Liver (tissue), 9 donors: ENCODE data around the gene DNAI1. TPM values are rescaled to one million over a fixed set of nuclear protein-coding genes. Genes with fewer than 3 reads are reported as not detected.

ENCODE experiments used
- DNase-seq: peaks from one replicate; pipeline ENCODE4 v3.0.0-alpha.2; 2017; ENCODE audit warnings: low spot score
- H3K27ac ChIP-seq, 2 donors: one replicate each; pipeline ENCODE4 v1.7.0; 2013; ENCODE audit warnings: inconsistent platforms in 2 of 2, low read length in 2 of 2, control low read depth in 1 of 2, low read depth in 1 of 2, mild to moderate bottlenecking in 1 of 2
- H3K27me3 ChIP-seq, 4 donors: one replicate each; pipeline versions ENCODE4 v1.6.1 to v1.7.0; 2013; ENCODE audit warnings: low read length in 3 of 4, inconsistent platforms in 1 of 4, mild to moderate bottlenecking in 1 of 4, moderate library complexity in 1 of 4; ENCODE audit not compliant: control insufficient read depth in 4 of 4, insufficient read depth in 4 of 4
- H3K36me3 ChIP-seq, 4 donors: one replicate each; pipeline versions ENCODE4 v1.6.1 to v1.7.0; 2013; ENCODE audit warnings: low read length in 3 of 4, mild to moderate bottlenecking in 3 of 4, low read depth in 1 of 4, moderate library complexity in 1 of 4; ENCODE audit not compliant: control insufficient read depth in 4 of 4, insufficient read depth in 3 of 4
- H3K4me1 ChIP-seq, 4 donors: one replicate each; pipeline versions ENCODE4 v1.6.1 to v1.7.0; 2013; ENCODE audit warnings: low read length in 3 of 4, mild to moderate bottlenecking in 3 of 4, moderate library complexity in 1 of 4; ENCODE audit not compliant: control insufficient read depth in 4 of 4, insufficient read depth in 4 of 4
- H3K4me3 ChIP-seq, 3 donors: one replicate each; pipeline versions ENCODE4 v1.6.1 to v1.7.0; 2013; ENCODE audit warnings: low read length in 3 of 3, control low read depth in 1 of 3, low read depth in 1 of 3, mild to moderate bottlenecking in 1 of 3
- H3K9ac ChIP-seq, 2 donors: one replicate each; pipeline ENCODE4 v1.7.0; 2013; ENCODE audit warnings: low read length in 2 of 2, mild to moderate bottlenecking in 2 of 2, moderate library complexity in 2 of 2, control low read depth in 1 of 2, low read depth in 1 of 2
- H3K9me3 ChIP-seq, 4 donors: one replicate each; pipeline versions ENCODE4 v1.6.1 to v1.7.0; 2013; ENCODE audit warnings: low read length in 3 of 4; ENCODE audit not compliant: control insufficient read depth in 4 of 4
- EGR1 ChIP-seq, 2 donors: IDR thresholded peaks; 2 replicates each; pipeline ENCODE4 v1.6.1; 2016 to 2018; ENCODE audit warnings: antibody characterized with exemption in 2 of 2, low read depth in 2 of 2
- FOXA1 ChIP-seq: IDR thresholded peaks from 2 replicates; pipeline ENCODE4 v1.6.1; 2016; ENCODE audit warnings: antibody characterized with exemption
- FOXA2 ChIP-seq: IDR thresholded peaks from 2 replicates; pipeline ENCODE4 v1.6.1; 2016; ENCODE audit warnings: antibody characterized with exemption
- GABPA ChIP-seq, 2 donors: IDR thresholded peaks in 1 of 2; conservative IDR thresholded peaks in 1 of 2; 2 replicates each; pipeline ENCODE4 v1.6.1; 2016; ENCODE audit warnings: antibody characterized with exemption in 2 of 2, mild to moderate bottlenecking in 1 of 2, moderate library complexity in 1 of 2
- HNF4G ChIP-seq: IDR thresholded peaks from 2 replicates; pipeline ENCODE4 v1.6.1; 2016; ENCODE audit warnings: antibody characterized with exemption
- JUND ChIP-seq, 2 donors: IDR thresholded peaks; 2 replicates each; pipeline ENCODE4 v1.6.1; 2016; ENCODE audit warnings: antibody characterized with exemption in 2 of 2
- NR2F2 ChIP-seq: IDR thresholded peaks from 2 replicates; pipeline ENCODE4 v1.6.1; 2016; ENCODE audit warnings: antibody characterized with exemption
- RAD21 ChIP-seq, 2 donors: IDR thresholded peaks; 2 replicates each; pipeline ENCODE4 v1.6.1; 2016; ENCODE audit warnings: antibody characterized with exemption in 2 of 2, mild to moderate bottlenecking in 2 of 2
- RXRA ChIP-seq, 2 donors: IDR thresholded peaks; 2 replicates each; pipeline ENCODE4 v1.6.1; 2017 to 2018; ENCODE audit warnings: antibody characterized with exemption in 2 of 2, mild to moderate bottlenecking in 1 of 2
- SP1 ChIP-seq: IDR thresholded peaks from 2 replicates; pipeline ENCODE4 v1.6.1; 2018; ENCODE audit warnings: antibody characterized with exemption, mild to moderate bottlenecking
- YY1 ChIP-seq: IDR thresholded peaks from 2 replicates; pipeline ENCODE4 v1.6.1; 2016; ENCODE audit warnings: antibody characterized with exemption, mild to moderate bottlenecking
- WGBS: extraction: QIAGEN DNeasy Blood & Tissue Kit; methylation state at CpG from one replicate; pipeline ENCODE4 v1.1.7; 2013; 5-methylcytosine and 5-hydroxymethylcytosine counted together
- polyA plus RNA-seq, 2 donors: library from polyadenylated mRNA; stranded (reverse) in 1 of 2; unstranded in 1 of 2; fragments of 200-250 nt in 1 of 2; fragments of >200 nt in 1 of 2; fragmentation: Nextera tagmentation in 1 of 2; extraction: Ambion mirVana in 1 of 2; gene quantifications; one replicate each; pipeline versions ENCODE4 v1.2.1 to v1.2.3, GENCODE V29; 2013 to 2015
- total RNA-seq, 2 donors: library from RNA; depleted of rRNA; stranded (reverse); fragments of >200 nt; gene quantifications; one replicate each; pipeline ENCODE4 v1.2.3, GENCODE V29; 2014
- TF ChIP-seq, protein P1 (sequence below): fragments of 150-350 bp; IDR thresholded peaks from 2 replicates; pipeline ENCODE4 v1.5.1; 2017; ENCODE audit warnings: improper control_type of control experiment, low read depth, low read length; ENCODE audit not compliant: missing input control
- TF ChIP-seq, protein P2 (sequence below): IDR thresholded peaks from 2 replicates; pipeline ENCODE4 v1.6.1; 2016; ENCODE audit warnings: antibody characterized with exemption
- TF ChIP-seq, protein P3 (sequence below): IDR thresholded peaks from 2 replicates; pipeline ENCODE4 v1.6.1; 2016; ENCODE audit warnings: antibody characterized with exemption
- TF ChIP-seq, protein P4 (sequence below): IDR thresholded peaks from 2 replicates; pipeline ENCODE4 v1.6.1; 2016; ENCODE audit warnings: antibody characterized with exemption, mild to moderate bottlenecking
- donor health status: healthy.
- donor health status: healthy.
- donor health status: healthy.
- donor health status: healthy.
- donor health status: healthy.

DNAI1 gene
- total and polyA plus RNA-seq, 4 donors: not detected

DNA sequence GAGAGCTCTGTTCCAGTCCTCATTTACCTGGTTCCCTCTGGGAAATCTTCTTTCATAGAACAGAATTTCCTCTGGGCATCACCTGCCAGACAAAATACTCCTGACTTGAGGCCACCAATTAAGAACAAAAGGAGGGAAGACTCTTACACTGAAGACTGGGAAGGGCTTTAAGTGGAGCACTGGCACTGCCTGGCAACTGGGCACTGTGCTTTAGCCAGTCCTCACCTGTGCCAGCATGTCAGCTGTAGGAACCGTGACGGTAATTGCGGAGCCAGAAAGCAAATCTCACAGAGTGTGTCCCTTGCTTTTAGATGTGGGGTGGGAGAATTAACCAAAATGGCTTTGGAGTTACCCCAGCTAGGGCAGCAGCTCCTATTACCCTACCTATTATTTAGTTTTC is 40.9 kb upstream of the DNAI1 start:
- 97% methylated on average over 3 of the region's 3 CpGs for WGBS
- H3K9me3 ChIP-seq: no peaks in the 10 kb centered on the region
- TF ChIP-seq NR2F2 (no peak), FOXA1 (no peak), JUND (IDR thresholded peaks at IDR 0.05) (no peak), RAD21 (IDR thresholded peaks at IDR 0.05) (no peak), RXRA (IDR thresholded peaks at IDR 0.05) (no peak), YY1 (no peak), SP1 (no peak)
- TF ChIP-seq, protein P1, sequence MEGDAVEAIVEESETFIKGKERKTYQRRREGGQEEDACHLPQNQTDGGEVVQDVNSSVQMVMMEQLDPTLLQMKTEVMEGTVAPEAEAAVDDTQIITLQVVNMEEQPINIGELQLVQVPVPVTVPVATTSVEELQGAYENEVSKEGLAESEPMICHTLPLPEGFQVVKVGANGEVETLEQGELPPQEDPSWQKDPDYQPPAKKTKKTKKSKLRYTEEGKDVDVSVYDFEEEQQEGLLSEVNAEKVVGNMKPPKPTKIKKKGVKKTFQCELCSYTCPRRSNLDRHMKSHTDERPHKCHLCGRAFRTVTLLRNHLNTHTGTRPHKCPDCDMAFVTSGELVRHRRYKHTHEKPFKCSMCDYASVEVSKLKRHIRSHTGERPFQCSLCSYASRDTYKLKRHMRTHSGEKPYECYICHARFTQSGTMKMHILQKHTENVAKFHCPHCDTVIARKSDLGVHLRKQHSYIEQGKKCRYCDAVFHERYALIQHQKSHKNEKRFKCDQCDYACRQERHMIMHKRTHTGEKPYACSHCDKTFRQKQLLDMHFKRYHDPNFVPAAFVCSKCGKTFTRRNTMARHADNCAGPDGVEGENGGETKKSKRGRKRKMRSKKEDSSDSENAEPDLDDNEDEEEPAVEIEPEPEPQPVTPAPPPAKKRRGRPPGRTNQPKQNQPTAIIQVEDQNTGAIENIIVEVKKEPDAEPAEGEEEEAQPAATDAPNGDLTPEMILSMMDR: no peak
- TF ChIP-seq, protein P2, sequence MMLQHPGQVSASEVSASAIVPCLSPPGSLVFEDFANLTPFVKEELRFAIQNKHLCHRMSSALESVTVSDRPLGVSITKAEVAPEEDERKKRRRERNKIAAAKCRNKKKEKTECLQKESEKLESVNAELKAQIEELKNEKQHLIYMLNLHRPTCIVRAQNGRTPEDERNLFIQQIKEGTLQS: no peak
- no peak for DNase-seq
- no peak overlapping the region for H3K4me3 ChIP-seq
- no peak overlapping the region for H3K9ac ChIP-seq
- H3K36me3 ChIP-seq: no peaks in the 10 kb centered on the region
- no peaks in the 10 kb centered on the region for H3K27me3 ChIP-seq
- no peak overlapping the region for H3K27ac ChIP-seq
- no peaks in the 10 kb centered on the region for H3K4me1 ChIP-seq

DNA sequence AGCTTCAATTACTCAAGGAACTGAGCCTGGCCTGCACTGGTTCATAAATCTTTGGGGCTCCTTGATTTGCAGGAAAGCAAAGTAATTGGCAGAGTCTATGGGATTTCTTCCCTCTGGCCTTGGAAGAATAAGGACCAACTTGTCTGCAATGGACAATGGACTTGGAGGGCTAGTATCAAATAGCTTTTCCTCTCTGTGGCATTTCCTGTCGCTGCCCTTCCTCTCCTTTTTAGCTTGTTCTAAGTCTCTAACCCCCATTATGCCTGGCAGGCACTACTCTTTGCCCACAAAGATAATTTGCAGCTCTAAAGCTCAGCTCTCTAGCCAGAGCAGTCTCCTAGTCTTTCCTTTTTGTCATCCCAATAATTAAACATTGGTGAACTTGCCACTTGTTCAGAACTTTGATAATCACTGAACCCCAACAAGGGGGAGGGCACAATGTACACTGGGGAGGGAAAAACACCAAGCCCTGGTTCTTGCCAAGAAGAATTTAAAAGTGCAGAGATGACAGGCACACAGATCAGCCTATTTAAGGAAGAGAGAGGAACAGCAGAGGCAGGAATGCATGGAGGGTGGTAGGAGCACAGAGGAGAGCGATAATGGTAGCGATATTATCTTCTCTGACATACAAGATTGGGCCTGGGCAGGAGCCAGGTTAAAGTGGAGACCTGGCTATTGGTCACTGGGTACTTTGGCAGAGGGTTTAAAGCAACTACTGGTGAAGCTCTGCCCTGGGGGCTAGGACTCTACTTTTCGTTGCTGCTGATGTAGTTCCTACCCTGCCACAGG is 38.7 kb upstream of the DNAI1 start:
- no peaks in the 10 kb centered on the region for H3K9me3 ChIP-seq
- DNase-seq: no peak
- WGBS: 95% methylated on average over 4 of the region's 4 CpGs
- no peaks in the 10 kb centered on the region for H3K36me3 ChIP-seq
- no peak overlapping the region for H3K4me3 ChIP-seq
- TF ChIP-seq, protein P3, sequence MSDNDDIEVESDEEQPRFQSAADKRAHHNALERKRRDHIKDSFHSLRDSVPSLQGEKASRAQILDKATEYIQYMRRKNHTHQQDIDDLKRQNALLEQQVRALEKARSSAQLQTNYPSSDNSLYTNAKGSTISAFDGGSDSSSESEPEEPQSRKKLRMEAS: no peak
- TF ChIP-seq RAD21 (IDR thresholded peaks at IDR 0.05) (no peak), EGR1 (IDR thresholded peaks at IDR 0.05; ENCODE audit: low read depth in 2 of 2) (no peak), FOXA2 (no peak), JUND (IDR thresholded peaks at IDR 0.05) (no peak)
- TF ChIP-seq, protein P1: no peak
- no peaks in the 10 kb centered on the region for H3K4me1 ChIP-seq
- H3K27me3 ChIP-seq: no peaks in the 10 kb centered on the region
- H3K27ac ChIP-seq: no peak overlapping the region
- no peak overlapping the region for H3K9ac ChIP-seq

DNA sequence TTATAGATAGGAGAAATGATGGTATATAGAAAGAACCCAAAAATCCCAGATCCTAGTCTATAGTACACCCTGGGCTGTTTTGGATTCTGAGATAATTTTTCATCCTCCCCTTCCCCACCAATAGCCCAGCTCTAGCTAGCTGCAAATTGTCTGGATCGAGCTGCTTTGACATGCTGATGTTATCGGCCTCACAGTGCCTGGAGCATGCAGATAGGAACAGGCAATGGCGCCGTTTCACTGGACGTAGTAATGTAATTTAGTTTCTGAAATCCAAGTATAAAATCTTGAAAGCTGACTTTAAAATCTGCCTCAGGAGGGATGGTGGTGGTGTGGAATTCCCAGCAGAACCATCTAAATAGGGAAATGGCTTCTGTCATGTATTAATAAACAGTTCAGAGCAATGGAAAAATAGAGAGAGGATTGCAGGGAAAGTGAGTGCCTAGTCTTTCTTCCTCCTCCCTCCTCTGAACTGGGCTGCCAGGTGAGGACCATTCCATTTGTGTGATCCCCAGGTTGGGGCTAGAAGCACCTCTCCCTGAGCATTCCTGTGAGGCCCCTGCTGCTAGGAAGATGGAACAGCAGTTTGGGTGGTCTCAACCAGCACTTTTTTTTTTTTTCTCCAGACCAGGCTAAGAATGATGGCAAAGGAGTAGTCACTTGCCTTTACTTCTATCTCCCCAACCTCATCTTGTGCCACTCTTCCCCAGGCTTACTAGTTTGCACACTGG is 32.1 kb upstream of the DNAI1 start:
- Histone ChIP-seq H3K27me3 (no peaks in the 10 kb centered on the region), H3K36me3 (no peaks in the 10 kb centered on the region), H3K4me1 (peaks cover 13 to 43% (median 38%) of the 10 kb centered on the region in 4 donors), H3K9ac (no peak overlapping the region), H3K27ac (no peak overlapping the region), H3K4me3 (no peak overlapping the region), H3K9me3 (no peaks in the 10 kb centered on the region)
- WGBS: 94% methylated on average over 5 of the region's 5 CpGs
- DNase-seq: no peak
- TF ChIP-seq GABPA (IDR thresholded peaks at IDR 0.05 in 1 of 2, conservative IDR thresholded peaks at IDR 0.05 in 1 of 2): no peak
- no peak for TF ChIP-seq YY1
- no peak for TF ChIP-seq HNF4G
- TF ChIP-seq, protein P3: no peak
- TF ChIP-seq, protein P4, sequence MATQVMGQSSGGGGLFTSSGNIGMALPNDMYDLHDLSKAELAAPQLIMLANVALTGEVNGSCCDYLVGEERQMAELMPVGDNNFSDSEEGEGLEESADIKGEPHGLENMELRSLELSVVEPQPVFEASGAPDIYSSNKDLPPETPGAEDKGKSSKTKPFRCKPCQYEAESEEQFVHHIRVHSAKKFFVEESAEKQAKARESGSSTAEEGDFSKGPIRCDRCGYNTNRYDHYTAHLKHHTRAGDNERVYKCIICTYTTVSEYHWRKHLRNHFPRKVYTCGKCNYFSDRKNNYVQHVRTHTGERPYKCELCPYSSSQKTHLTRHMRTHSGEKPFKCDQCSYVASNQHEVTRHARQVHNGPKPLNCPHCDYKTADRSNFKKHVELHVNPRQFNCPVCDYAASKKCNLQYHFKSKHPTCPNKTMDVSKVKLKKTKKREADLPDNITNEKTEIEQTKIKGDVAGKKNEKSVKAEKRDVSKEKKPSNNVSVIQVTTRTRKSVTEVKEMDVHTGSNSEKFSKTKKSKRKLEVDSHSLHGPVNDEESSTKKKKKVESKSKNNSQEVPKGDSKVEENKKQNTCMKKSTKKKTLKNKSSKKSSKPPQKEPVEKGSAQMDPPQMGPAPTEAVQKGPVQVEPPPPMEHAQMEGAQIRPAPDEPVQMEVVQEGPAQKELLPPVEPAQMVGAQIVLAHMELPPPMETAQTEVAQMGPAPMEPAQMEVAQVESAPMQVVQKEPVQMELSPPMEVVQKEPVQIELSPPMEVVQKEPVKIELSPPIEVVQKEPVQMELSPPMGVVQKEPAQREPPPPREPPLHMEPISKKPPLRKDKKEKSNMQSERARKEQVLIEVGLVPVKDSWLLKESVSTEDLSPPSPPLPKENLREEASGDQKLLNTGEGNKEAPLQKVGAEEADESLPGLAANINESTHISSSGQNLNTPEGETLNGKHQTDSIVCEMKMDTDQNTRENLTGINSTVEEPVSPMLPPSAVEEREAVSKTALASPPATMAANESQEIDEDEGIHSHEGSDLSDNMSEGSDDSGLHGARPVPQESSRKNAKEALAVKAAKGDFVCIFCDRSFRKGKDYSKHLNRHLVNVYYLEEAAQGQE: no peak
- TF ChIP-seq RXRA (IDR thresholded peaks at IDR 0.05): no peak
- no peak for TF ChIP-seq RAD21 (IDR thresholded peaks at IDR 0.05)
- TF ChIP-seq FOXA2: no peak
- no peak for TF ChIP-seq NR2F2
- no peak for TF ChIP-seq EGR1 (IDR thresholded peaks at IDR 0.05; ENCODE audit: low read depth in 2 of 2)
